HG03439 (cell line): ENCODE measurements around the gene ACTR6.
"Not testable (repeated sequence)": the region's sequence is repeated elsewhere in the genome, so short reads cannot be mapped to it uniquely, and the experiment has no call there.

Experiments
- ATAC-seq: cut with Tn5 transposase; IDR thresholded peaks from one replicate; pipeline ENCODE4 v1.9.1; 2021; ENCODE audit warnings: mild to moderate bottlenecking, moderate library complexity; ENCODE audit not compliant: unreplicated experiment

ACTR6 gene

GRCh38 chr12:100200463-100201181 is at the start of gene ACTR6:
TSS of gene ACTR6 (plus strand) at chr12:100200815. CDS start at chr12:100200852, 37 bp downstream.
- ATAC-seq, result peak; percentile 89

GRCh38 chr12:100151769-100152168 is 48.8 kb upstream of the ACTR6 start:
- no peak for ATAC-seq

GRCh38 chr12:100153131-100153530 is 47.5 kb upstream of the ACTR6 start:
- no peak for ATAC-seq

- ATAC-seq, result peak; percentile 74
Measured at GRCh38 chr12:100154474-100155247, 46.0 kb upstream of the ACTR6 start.

- ATAC-seq, result no peak
Measured at GRCh38 chr12:100156731-100157426, 43.7 kb upstream of the ACTR6 start.

GRCh38 chr12:100157427-100157821 is 43.2 kb upstream of the ACTR6 start:
- ATAC-seq, result no peak

- no peak for ATAC-seq
Measured at GRCh38 chr12:100158535-100158934, 42.1 kb upstream of the ACTR6 start.

- no peak for ATAC-seq
Measured at GRCh38 chr12:100159391-100160104, 41.1 kb upstream of the ACTR6 start.

- ATAC-seq, result peak; percentile 95
Measured at GRCh38 chr12:100163416-100164152, 37.0 kb upstream of the ACTR6 start.

- ATAC-seq, result peak; percentile 8
Measured at GRCh38 chr12:100164153-100164704, 36.4 kb upstream of the ACTR6 start.

- ATAC-seq, result no peak
Measured at GRCh38 chr12:100165356-100165755, 35.3 kb upstream of the ACTR6 start.

- no peak for ATAC-seq
Measured at GRCh38 chr12:100166232-100166631, 34.4 kb upstream of the ACTR6 start.

- no peak for ATAC-seq
Measured at GRCh38 chr12:100168562-100168961, 32.1 kb upstream of the ACTR6 start.

- no peak for ATAC-seq
Measured at GRCh38 chr12:100169345-100169744, 31.3 kb upstream of the ACTR6 start.

- no peak for ATAC-seq
Measured at GRCh38 chr12:100170313-100170858, 30.2 kb upstream of the ACTR6 start.

- ATAC-seq, result no peak
Measured at GRCh38 chr12:100171248-100171647, 29.4 kb upstream of the ACTR6 start.

- no peak for ATAC-seq
Measured at GRCh38 chr12:100173111-100173510, 27.5 kb upstream of the ACTR6 start.

GRCh38 chr12:100174495-100174894 is 26.1 kb upstream of the ACTR6 start:
- no peak for ATAC-seq

- not testable (repeated sequence) for ATAC-seq
Measured at GRCh38 chr12:100176493-100176892, 24.1 kb upstream of the ACTR6 start.

- no peak for ATAC-seq
Measured at GRCh38 chr12:100179252-100179651, 21.4 kb upstream of the ACTR6 start.
